GF-D8 (cell line): ENCODE results near the gene SPTAN1.
"Not testable (repeated sequence)": the region's sequence is repeated elsewhere in the genome, so short reads cannot be mapped to it uniquely, and the experiment has no call there.

ENCODE experiments used
- DNase-seq: peaks from one replicate; lab custom pipeline; 2025; lab: John Stamatoyannopoulos, UW

SPTAN1 gene

DNA sequence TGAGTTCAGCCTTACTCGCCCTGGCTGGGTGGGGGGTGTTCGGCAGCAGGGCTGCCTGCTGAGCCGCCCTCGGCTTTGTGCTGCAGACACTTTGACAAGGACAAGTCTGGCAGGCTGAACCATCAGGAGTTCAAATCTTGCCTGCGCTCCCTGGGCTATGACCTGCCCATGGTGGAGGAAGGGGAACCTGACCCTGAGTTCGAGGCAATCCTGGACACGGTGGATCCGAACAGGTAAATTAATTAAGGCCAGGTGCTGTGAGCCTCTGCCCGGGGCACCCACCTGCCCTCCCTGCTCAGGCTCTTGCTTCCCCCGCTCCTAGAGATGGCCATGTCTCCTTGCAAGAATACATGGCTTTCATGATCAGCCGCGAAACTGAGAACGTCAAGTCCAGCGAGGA lies 80.1 kb downstream of the SPTAN1 start:
- no peak for DNase-seq

DNA sequence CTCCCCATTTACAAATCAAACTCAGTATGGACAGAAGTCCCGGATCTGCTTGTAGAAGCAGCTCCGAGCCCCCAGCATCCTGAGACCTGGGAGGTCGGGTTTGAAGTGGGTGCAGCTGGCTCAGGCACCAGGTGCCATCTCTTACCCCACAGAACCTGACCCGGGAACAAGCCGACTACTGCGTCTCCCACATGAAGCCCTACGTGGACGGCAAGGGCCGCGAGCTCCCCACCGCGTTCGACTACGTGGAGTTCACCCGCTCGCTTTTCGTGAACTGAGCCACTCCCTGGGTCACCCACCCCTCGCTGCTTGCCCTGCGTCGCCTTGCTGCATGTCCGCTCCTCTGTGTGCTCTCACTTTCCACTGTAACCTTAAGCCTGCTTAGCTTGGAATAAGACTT lies 80.7 kb downstream of the SPTAN1 start:
- no peak for DNase-seq

- no peak for DNase-seq
Measured at GRCh38 chr9:128633601-128634000, 81.2 kb downstream of the SPTAN1 start.

DNA sequence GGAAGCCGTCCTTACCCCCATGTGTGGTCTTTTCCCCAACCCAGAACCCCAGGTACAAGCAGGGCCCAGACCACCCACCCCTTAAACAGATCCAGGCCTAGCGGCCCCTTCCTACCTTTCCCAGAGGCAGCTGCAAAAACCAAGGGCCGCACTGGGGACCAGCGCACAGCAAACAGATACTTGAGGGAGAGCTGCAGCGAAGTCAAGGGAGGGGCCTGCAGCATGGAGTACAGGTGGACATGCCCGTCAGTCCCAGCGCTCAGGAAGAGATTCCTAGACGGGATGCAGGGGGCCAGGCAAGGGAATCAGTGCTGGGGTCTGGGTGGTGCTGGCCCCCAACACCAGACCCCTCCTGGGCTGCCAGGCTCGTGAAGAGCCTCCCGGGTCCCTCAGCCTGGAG lies 81.7 kb downstream of the SPTAN1 start:
- DNase-seq: no peak

DNA sequence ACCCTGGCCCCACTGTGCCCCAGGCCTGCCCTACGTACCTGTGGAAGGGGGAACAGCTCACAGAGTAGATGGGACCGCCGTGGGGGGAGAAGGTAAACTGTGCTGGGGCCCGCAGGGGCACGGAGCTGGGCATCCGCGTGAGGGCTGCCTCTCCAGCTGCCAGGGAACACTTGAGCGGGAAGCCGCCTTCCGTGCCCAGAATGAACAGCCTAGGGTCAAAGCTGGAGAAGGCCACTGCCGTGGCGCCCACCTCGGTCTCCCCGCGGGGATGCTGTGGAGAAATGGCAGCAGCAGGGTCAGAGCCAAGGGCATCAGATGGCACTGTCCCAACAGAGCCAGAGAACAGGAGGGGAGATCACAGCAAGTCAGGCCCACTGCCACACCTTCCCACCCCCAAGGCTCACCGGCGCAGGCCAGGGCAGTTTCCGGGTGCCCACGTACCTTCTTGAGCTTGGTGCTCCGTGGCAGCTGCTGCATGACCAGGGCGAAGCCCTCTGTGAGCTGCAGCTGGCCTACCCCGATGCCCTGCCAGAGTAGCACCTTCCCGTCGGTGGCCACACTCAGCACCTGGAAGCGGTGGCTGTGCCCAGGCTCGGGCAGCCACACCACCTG lies 82.4 kb downstream of the SPTAN1 start:
- no peak for DNase-seq

DNA sequence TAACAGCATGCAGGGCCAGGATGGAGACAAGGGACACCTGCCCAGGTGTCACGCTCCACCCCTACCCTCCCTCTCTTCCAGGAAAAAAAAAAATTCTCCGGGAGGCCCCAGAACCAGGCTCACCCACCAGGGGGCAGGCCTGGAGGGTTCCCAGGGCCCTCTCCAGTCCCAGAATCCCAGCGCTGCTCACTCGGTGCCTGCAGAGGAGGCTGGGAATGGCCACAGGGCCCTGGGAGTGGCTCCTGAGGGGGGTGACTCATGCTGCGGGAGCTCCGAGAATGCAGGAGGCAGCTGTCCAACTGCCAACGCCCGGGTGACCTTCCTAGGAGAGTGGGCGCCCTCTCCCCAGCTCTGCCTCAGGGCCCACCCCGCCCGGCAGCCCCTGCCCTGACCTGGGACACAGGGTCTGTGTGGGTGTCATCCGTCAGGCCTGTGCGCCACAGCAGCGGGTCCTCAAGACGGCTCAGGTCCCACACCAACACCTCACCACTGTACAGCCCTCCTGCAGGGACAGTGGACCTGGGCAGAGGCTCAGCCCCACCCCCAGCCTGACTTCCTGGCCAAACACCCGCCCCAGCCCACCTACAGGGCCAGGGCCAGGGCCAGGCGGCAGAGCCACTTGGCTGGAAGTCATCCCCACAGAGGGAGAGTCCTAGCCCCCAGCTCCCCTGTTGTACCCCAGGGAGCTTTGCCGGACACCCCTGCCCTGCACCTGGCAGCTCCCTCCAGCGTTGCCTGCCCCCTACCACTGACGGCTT lies 83.1 kb downstream of the SPTAN1 start:
- DNase-seq: no peak

- DNase-seq: no peak
Measured at GRCh38 chr9:128636024-128636390, 83.6 kb downstream of the SPTAN1 start.

GRCh38 chr9:128636556-128637530 lies 84.5 kb downstream of the SPTAN1 start:
- no peak for DNase-seq

GRCh38 chr9:128637656-128638055 lies 85.3 kb downstream of the SPTAN1 start:
- DNase-seq: no peak

DNA sequence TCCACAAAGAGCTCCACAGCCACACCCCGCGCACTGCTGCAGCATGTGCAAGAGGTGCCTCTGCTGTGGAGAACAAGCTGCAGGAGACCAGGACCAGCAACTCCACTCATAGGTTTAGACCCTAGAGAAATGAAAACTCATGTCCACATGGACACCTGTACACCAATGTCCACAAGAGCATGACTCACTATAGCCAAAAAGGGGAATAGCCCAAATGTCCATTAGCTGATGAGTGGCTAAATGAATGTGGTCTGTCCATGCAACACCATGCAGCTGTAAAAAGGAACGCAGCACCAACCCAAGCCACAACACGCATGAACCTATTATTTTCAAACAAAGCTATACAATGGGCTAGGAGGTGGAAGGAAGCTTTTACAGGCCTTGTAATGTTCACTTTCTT lies 86.2 kb downstream of the SPTAN1 start:
- DNase-seq: no peak

- DNase-seq: no peak
Measured at GRCh38 chr9:128640603-128641002, 88.2 kb downstream of the SPTAN1 start.

DNA sequence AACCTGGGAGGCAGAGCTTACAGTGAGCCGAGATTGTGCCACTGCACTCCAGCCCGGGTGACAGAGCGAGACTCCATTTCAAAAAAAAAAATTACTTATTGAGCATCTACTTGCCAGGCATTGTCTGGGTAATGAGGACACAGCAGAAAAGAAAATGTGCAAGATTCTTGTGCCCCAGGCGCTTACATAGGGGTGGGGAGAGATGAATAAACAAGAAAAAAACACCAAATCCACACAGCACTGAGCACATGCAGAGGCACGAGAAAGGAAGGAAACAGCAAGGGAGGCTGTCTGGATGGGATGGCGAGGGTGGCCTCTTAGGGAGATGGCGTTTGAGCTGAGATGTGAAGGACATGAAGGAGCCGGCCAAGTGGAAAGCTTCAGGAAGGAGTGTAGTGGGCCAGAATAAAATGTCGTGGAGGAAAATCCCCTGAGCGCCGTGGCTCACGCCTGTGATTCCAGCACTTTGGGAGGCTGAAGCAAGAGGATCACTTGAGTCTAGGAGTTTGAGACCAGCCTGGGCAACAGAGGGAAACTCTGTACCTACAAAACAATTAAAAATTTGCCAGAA lies 90.4 kb downstream of the SPTAN1 start:
- DNase-seq: no peak

- no peak for DNase-seq
Measured at GRCh38 chr9:128643519-128644300, 91.3 kb downstream of the SPTAN1 start.

- not testable (repeated sequence) for DNase-seq
Measured at GRCh38 chr9:128648206-128648605, 95.8 kb downstream of the SPTAN1 start.

- no peak for DNase-seq
Measured at GRCh38 chr9:128651798-128652197, 99.4 kb downstream of the SPTAN1 start.

DNA sequence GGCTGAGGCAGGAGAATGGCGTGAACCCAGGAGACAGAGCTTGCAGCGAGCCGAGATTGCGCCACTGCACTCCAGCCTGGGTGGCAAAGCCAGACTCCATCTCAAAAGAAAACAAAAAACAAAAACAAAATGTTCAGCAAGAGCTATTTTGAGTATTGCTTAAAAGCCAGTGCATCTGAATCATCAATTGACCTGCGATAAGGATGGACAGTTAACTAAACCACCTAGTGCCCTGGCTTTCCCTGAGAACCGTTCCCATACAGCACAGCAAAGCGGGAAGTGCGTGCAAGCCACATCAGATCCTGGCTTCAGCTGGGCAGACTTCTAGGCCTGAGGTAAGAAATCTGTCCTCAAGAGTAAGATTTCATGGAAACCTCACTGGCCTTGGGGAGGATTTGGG lies 101.5 kb downstream of the SPTAN1 start:
- no peak for DNase-seq

DNA sequence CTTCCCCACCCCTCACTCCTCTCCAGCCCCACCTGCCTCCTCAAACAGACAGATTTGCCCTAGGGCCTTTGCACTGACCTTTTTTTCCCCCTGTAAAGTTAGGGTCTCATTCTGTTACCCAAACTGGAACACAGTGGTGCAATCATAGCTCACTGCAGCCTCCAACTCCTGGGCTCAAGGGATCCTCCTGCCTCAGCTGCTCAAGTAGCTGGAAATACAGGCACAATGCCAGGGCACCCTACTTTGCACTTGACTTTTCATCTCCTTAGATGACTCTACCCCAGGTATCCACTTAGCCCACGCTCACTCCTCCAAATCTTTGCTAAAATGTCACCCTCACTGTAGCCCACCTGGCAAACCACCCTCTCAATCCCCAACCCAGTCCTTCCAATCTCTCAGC lies 102.1 kb downstream of the SPTAN1 start:
- no peak for DNase-seq

DNA sequence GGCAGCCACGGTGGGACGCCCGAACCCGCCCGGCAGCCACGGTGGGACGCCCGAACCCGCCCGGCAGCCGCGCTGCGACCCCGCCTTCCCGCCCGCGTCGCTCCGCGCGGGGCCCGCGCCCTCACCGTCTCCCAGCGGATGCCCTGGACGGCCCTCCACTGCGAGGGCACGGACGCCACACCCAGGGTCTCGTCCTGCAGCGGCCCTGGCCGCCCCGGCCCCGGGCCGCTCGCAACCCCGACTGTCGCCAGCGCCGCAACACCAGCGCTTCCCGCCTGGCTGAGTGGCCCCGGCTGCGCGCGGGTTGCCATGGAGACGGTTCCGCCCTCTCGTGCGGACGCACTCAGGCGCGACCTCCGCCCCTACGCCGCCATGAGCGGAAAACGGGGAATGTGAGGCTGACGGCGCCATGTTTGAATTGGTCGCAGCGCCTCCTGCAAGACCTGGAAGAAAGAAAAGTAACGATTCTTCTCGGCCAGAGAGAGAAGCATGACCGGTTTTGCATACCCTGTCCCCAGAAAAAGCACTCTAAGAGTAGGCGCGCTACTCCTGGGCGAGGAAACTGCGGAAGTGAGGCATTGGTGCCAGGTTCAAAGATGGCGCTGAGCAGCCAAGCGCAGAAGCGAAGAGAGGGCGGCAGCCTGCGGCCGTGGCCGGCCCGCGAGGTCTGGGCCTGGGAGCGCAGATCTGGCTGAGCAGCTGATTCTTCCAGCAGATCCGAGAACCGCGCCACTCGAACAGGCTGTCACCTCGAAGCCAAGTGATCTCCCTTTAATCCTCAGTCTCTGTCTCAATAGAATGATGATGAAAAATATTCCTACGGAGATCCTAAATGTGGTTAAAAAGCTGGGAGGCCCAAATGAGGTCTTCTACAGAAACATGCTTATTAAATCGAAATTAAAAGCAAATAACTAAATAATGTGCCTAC lies 104.3 kb downstream of the SPTAN1 start, which contains the start of gene DYNC2I2:
TSS of gene DYNC2I2 (minus strand) at position 432 of the 928 bp plus-strand sequence. CDS start at position 311, 121 bp downstream.
- DNase-seq: peak; percentile 72

DNA sequence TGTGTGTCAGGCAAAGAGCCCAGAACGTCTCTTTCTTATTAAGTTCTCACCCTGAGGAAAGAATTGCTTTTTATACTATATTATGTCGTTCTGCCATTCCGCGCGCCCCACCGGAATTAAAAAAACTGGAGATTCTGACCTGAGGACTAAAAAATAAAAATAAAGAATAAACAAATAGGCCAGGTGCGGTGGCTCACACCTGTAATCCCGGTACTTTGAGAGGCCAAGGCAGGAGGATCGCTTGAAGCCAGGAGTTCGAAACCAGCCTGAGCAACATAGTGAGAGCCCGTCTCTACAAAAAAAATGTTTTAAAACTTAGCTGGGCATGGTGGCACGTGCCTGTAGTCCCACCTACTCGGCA lies 104.9 kb downstream of the SPTAN1 start:
- DNase-seq: no peak

DNA sequence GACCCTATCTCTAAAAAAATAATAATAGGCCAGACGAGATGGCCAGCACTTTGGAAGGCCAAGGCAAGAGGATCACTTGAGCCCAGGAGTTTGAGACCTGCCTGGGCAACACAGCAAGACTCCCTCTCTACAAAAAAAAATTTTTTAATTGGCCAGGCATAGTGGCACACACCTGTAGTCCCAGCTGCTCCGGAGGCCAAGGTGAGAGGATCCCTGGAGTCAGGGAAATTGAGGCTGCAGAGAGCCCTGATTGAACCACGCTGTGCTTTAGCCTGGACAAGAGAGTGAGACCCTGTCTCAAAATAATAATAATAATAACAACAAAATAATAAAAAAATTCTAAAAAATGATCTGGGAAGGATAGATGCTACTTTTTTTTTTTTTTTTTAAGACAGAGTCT lies 105.4 kb downstream of the SPTAN1 start:
- DNase-seq: no peak
